ENCODE results near the gene RNF151. TPM values are rescaled to one million over a fixed set of nuclear protein-coding genes. Genes with fewer than 3 reads are reported as not detected.

The RNF151 gene
- total and polyA plus RNA-seq, 2 of the 13 experiments (the other 11 are each of a cell fraction or from before 2014, with no cell fraction given), result not detected

GRCh38 chr16:1932050-1933028, 34.3 kb upstream of the RNF151 start (continued):
- peak; percentile 41 for TF ChIP-seq SAP130 (CRISPR knock-in tag; IDR thresholded peaks at IDR 0.05; ENCODE audit: low read depth)
- TF ChIP-seq PLRG1 (conservative IDR thresholded peaks at IDR 0.05), result no peak
- TF ChIP-seq ZBTB7B (CRISPR knock-in tag; IDR thresholded peaks at IDR 0.05), result peak; percentile 49; the same call in 1 of the 2 replicates
- TF ChIP-seq MEF2D (CRISPR knock-in tag; IDR thresholded peaks at IDR 0.05), result no peak
- TF ChIP-seq, protein P1, sequence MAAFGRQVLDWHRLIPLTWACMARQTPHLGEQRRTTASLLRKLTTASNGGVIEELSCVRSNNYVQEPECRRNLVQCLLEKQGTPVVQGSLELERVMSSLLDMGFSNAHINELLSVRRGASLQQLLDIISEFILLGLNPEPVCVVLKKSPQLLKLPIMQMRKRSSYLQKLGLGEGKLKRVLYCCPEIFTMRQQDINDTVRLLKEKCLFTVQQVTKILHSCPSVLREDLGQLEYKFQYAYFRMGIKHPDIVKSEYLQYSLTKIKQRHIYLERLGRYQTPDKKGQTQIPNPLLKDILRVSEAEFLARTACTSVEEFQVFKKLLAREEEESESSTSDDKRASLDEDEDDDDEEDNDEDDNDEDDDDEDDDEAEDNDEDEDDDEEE (CRISPR knock-in tag; IDR thresholded peaks at IDR 0.05), result no peak
- TF ChIP-seq ZXDC (CRISPR knock-in tag; IDR thresholded peaks at IDR 0.05), result no peak
- no peak for TF ChIP-seq KAT2B (IDR thresholded peaks at IDR 0.05; ENCODE audit: borderline replicate concordance, low read depth, low read length)
- TF ChIP-seq, protein P2, sequence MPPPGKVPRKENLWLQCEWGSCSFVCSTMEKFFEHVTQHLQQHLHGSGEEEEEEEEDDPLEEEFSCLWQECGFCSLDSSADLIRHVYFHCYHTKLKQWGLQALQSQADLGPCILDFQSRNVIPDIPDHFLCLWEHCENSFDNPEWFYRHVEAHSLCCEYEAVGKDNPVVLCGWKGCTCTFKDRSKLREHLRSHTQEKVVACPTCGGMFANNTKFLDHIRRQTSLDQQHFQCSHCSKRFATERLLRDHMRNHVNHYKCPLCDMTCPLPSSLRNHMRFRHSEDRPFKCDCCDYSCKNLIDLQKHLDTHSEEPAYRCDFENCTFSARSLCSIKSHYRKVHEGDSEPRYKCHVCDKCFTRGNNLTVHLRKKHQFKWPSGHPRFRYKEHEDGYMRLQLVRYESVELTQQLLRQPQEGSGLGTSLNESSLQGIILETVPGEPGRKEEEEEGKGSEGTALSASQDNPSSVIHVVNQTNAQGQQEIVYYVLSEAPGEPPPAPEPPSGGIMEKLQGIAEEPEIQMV (CRISPR knock-in tag; IDR thresholded peaks at IDR 0.05; ENCODE audit: low read depth), result no peak
- peak; percentile 60; the same call in 1 of the 2 replicates for TF ChIP-seq ZNF772 (CRISPR knock-in tag; IDR thresholded peaks at IDR 0.05)
- TF ChIP-seq ATF4 (CRISPR knock-in tag; IDR thresholded peaks at IDR 0.05), result no peak
- no peak for TF ChIP-seq USF2 (IDR thresholded peaks at IDR 0.05; ENCODE audit: low read depth, low read length)
- no peak; the same call in 1 of the 2 replicates for TF ChIP-seq USF2 (CRISPR knock-in tag; IDR thresholded peaks at IDR 0.05; ENCODE audit: borderline replicate concordance)
- TF ChIP-seq HMGA1 (CRISPR knock-in tag; conservative IDR thresholded peaks at IDR 0.05), result no peak
- TF ChIP-seq, protein P3, sequence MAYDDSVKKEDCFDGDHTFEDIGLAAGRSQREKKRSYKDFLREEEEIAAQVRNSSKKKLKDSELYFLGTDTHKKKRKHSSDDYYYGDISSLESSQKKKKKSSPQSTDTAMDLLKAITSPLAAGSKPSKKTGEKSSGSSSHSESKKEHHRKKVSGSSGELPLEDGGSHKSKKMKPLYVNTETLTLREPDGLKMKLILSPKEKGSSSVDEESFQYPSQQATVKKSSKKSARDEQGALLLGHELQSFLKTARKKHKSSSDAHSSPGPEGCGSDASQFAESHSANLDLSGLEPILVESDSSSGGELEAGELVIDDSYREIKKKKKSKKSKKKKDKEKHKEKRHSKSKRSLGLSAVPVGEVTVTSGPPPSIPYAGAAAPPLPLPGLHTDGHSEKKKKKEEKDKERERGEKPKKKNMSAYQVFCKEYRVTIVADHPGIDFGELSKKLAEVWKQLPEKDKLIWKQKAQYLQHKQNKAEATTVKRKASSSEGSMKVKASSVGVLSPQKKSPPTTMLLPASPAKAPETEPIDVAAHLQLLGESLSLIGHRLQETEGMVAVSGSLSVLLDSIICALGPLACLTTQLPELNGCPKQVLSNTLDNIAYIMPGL (CRISPR knock-in tag; IDR thresholded peaks at IDR 0.05; ENCODE audit: borderline replicate concordance in 1 of 2, low read depth in 1 of 2), result peak in 1 of 2 experiments; percentile 17; a peak in 2 of 4 replicates
- TF ChIP-seq GTF3A (CRISPR knock-in tag; conservative IDR thresholded peaks at IDR 0.05), result no peak
- TF ChIP-seq KAT7 (CRISPR knock-in tag; IDR thresholded peaks at IDR 0.05; ENCODE audit: borderline replicate concordance), result no peak
- TF ChIP-seq ONECUT2 (CRISPR knock-in tag; IDR thresholded peaks at IDR 0.05), result no peak
- TF ChIP-seq FOXK2 (IDR thresholded peaks at IDR 0.05), result no peak

Measured in HepG2 (cell line).